Activated T-cell treated with anti-CD3 and anti-CD28 coated beads, Interleukin-2, amount 50 U/mL, for 72 hours (primary cell): ENCODE results near the gene CRADD. TPM values are rescaled to one million over a fixed set of nuclear protein-coding genes. Genes with fewer than 3 reads are reported as not detected.

ENCODE experiments used
- ATAC-seq, 2 donors: fragments of 150-1000 bp; cut with Tn5 transposase; replicated peaks in 1 of 2; 2 replicates each; pipeline ENCODE4 v1.10.0; 2021; ENCODE audit warnings: moderate library complexity in 2 of 2, mild to moderate bottlenecking in 1 of 2
- DNase-seq, 2 donors: peaks; one replicate each; pipeline ENCODE4 v3.0.0; 2021 to 2022; ENCODE audit warnings: mixed read lengths in 1 of 2
- H3K27ac Mint-ChIP-seq: one replicate; pipeline ENCODE4 v1.8.0; 2022; ENCODE audit warnings: mild to moderate bottlenecking, moderate library complexity, mixed read lengths
- H3K27me3 Mint-ChIP-seq: one replicate; pipeline ENCODE4 v1.8.0; 2022; ENCODE audit warnings: low read depth, mixed read lengths
- H3K36me3 Mint-ChIP-seq, 2 donors: one replicate each; pipeline ENCODE4 v1.8.0; 2022; ENCODE audit warnings: mixed read lengths in 2 of 2, mild to moderate bottlenecking in 1 of 2; ENCODE audit not compliant: insufficient read depth in 2 of 2
- H3K4me1 Mint-ChIP-seq: one replicate; pipeline ENCODE4 v1.8.0; 2022; ENCODE audit warnings: low read depth, mixed read lengths
- H3K4me3 Mint-ChIP-seq, 2 donors: one replicate each; pipeline ENCODE4 v1.8.0; 2022; ENCODE audit warnings: mild to moderate bottlenecking in 2 of 2, mixed read lengths in 2 of 2, moderate library complexity in 2 of 2
- H3K9me3 Mint-ChIP-seq, 2 donors: one replicate each; pipeline ENCODE4 v1.8.0; 2022; ENCODE audit warnings: mixed read lengths in 2 of 2
- total RNA-seq, 2 donors: library from RNA; stranded (reverse); gene quantifications; one replicate each; pipeline ENCODE4 v1.2.3, GENCODE V29; 2022

CRADD gene
- total RNA-seq, 2 donors from 2014 or later: 8.6 to 9.1 TPM

DNA sequence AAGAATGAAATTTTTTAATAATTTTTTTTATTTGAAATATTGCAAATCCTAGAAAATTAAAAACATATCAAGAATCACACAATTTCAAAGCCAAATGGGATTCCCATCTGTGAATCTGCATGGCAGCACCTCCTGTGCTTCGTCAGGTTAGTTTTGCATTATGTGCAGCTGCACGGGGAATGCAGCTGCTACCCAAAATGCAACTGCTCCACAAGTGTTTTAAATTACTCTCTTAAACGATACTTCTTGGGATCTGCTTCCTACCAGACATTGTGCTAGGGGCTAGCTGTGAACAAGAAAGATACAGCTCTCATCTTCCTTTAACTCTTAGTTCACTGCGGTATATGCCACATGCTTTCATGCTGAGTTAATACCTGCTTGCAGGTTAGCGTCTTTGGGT lies 154.2 kb downstream of the CRADD start:
- H3K9me3 Mint-ChIP-seq: no peaks in the 10 kb centered on the region
- no peak overlapping the region for H3K4me3 Mint-ChIP-seq
- no peak overlapping the region for H3K27ac Mint-ChIP-seq
- ATAC-seq: no peak
- H3K36me3 Mint-ChIP-seq: no peaks in the 10 kb centered on the region
- H3K27me3 Mint-ChIP-seq: no peaks in the 10 kb centered on the region
- DNase-seq: no peak
- H3K4me1 Mint-ChIP-seq: peaks cover 5% of the 10 kb centered on the region

DNA sequence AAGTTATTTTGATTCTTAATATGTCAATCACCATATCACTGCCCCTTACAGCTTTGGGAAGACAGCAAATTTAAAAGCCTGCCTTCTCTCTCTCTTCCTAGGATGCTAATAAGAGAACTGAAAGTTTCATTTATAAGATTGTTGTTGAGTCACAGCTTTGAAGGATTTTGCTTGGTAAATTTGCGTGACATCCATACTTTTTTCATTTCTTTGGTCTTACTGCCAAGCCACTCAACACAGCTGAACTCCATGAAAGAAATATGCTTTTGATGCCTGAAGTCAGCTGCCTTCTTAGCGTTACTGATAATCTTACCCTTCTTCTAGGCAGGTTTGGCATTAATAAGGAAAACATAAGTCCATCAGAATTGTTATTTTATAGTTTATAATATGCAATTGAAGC lies 155.0 kb downstream of the CRADD start:
- no peak for DNase-seq
- H3K27ac Mint-ChIP-seq: no peak overlapping the region
- no peaks in the 10 kb centered on the region for H3K9me3 Mint-ChIP-seq
- H3K4me3 Mint-ChIP-seq: no peak overlapping the region
- H3K27me3 Mint-ChIP-seq: no peaks in the 10 kb centered on the region
- no peak for ATAC-seq
- no peaks in the 10 kb centered on the region for H3K36me3 Mint-ChIP-seq
- peaks cover 5% of the 10 kb centered on the region for H3K4me1 Mint-ChIP-seq

DNA sequence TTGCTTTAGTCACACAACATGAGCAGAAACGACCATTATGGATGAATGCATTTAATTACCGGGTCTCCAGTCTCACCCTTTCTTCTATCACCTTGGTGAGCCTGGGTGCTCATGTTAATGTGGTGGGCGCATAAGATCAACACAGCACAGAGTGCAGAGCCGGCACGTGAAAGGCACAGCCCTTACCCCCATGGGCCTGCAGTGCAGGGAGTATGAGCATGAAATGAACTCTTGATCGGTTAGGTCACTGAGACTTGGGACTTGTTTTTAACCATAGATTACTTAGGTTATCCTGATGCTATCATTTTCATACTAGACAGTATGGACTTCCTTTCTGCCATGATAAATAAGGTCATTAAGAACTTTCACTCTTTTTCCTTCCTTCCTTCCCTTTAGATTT lies 156.8 kb downstream of the CRADD start:
- Mint-ChIP-seq H3K27ac (no peak overlapping the region), H3K36me3 (peaks cover under 1 to 2% of the 10 kb centered on the region in 2 donors), H3K9me3 (no peaks in the 10 kb centered on the region), H3K4me1 (no peaks in the 10 kb centered on the region), H3K4me3 (no peak overlapping the region), H3K27me3 (no peaks in the 10 kb centered on the region)
- ATAC-seq (no peak), DNase-seq (no peak)

DNA sequence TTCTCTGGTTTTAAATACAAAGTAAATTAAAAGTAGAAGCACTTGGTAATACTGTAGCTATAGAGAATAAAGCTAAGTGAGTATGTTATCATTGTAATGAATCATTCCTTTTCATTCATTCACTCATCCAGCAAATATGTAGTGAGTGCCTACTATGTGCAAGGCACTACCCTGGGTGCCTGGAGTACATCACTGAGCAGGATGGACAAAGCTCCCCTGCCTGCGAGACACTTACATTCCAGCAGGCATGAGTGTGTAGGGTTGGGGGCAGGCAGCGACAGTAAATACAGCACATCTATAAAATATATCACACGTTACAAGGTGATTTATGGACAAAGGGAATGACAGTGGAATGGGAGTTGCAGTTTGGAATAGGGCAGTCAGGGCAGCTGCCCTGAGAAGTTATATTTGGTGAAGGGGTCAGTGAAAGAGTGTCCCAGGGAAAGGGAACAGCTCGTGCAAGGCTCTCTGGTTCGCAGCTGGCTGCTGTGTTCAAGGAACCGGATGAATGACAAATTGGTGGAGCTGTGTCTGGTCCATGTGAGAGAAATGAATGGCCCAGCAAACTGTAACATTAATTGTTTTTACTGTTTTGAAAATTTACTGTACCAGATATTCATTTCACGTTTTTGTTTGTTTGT lies 159.6 kb downstream of the CRADD start:
- H3K9me3 Mint-ChIP-seq: no peaks in the 10 kb centered on the region
- H3K4me1 Mint-ChIP-seq: no peaks in the 10 kb centered on the region
- H3K36me3 Mint-ChIP-seq: peaks cover 2% of the 10 kb centered on the region in 2 donors
- ATAC-seq: no peak
- H3K4me3 Mint-ChIP-seq: no peak overlapping the region
- DNase-seq: no peak
- H3K27me3 Mint-ChIP-seq: no peaks in the 10 kb centered on the region
- no peak overlapping the region for H3K27ac Mint-ChIP-seq

DNA sequence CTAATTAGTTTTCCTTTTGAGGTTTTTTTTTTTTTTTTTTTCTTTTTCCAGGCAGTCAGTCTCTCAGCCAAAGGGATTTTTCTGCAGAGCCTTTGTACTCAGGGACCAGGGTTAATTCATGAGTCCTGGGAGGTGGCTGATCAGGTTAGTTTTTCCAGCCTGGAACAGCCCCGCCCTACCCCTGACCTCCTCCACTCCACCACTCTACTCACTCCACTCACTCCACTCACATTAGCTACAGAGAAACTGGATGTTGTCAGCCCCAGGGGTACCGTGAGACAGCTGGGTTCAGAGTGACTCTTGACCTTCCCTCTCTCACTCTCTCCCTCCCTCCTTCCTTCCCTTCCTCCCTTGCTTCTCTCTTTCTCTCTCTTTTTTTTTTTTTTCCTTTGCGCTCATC lies 161.0 kb downstream of the CRADD start:
- Mint-ChIP-seq H3K9me3 (no peaks in the 10 kb centered on the region), H3K36me3 (peaks cover 2% of the 10 kb centered on the region in 2 donors), H3K4me3 (no peak overlapping the region), H3K27me3 (no peaks in the 10 kb centered on the region), H3K4me1 (no peaks in the 10 kb centered on the region), H3K27ac (no peak overlapping the region)
- DNase-seq (no peak), ATAC-seq (no peak)

DNA sequence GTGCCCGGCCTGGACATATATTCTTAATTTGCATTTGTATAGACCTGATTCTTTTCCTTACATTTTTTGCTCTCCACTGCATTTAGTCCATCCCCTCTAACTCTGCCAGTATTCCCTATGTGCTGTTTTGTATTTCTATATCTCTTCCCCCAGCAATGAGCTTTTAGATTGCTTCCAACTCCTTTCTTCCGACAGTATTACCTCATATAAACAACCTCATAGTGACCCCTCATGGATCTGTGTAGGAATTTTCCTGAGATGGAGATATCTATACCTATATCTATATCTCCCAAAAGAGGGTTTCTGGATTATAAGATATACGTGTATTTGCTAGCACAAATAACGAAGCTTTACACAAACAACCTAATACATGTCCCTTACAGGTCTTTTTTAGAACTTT lies 161.9 kb downstream of the CRADD start:
- ATAC-seq: no peak
- peaks cover 2% of the 10 kb centered on the region in 2 donors for H3K36me3 Mint-ChIP-seq
- H3K9me3 Mint-ChIP-seq: no peaks in the 10 kb centered on the region
- H3K4me1 Mint-ChIP-seq: no peaks in the 10 kb centered on the region
- no peak overlapping the region for H3K27ac Mint-ChIP-seq
- no peak for DNase-seq
- H3K27me3 Mint-ChIP-seq: no peaks in the 10 kb centered on the region
- no peak overlapping the region for H3K4me3 Mint-ChIP-seq

DNA sequence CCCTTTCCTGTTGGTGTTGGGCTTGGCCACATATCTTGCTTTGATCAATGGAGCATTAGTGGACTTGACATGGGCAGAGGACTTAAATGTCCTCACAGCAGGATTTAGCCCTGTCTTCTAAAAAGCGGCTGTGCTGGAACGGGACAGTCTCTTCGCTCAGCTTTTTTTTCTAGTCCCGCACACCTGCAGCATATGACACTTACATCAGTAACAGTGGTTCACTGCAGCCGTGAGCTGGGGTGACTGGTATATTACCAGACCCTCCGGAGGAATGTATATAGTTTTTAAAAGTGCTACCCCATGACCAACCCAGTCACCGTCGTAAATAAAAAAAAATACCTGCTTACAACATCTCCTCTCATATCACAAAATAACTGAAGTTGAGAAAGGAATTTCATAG lies 164.5 kb downstream of the CRADD start:
- Mint-ChIP-seq H3K36me3 (peaks cover 2 to 5% of the 10 kb centered on the region in 2 donors), H3K9me3 (no peaks in the 10 kb centered on the region), H3K27ac (no peak overlapping the region), H3K4me1 (peaks cover 7% of the 10 kb centered on the region), H3K27me3 (no peaks in the 10 kb centered on the region), H3K4me3 (no peak overlapping the region)
- ATAC-seq (no peak), DNase-seq (no peak)

DNA sequence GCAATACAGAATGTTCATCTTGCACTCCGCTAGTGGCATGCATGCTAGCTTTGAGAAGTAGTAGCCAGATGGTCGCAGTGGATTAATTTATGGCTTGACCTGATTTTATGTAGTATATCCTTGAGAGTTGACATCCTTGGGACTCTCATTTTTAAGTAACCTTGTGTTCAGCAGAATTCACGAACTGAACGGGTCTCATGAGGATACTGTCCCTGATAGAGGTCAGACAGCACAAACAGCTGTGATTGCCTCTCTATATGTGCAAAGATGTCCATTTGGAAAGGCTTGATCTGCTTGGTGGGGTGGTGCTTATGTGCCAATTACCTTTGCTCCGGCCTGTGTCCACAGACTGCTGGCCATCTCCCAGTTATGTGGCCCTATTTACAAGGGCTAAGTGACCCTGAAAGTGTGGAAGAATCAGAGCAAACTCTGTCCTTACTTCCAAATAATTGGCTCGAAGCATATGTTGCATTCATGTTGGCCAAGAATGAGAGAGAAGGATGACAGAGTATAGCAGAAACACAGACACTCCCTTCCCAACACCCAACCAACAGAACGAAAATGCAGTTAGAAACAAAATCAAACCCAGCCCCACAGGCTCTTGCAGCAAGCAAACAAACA lies 167.1 kb downstream of the CRADD start:
- H3K27me3 Mint-ChIP-seq: no peaks in the 10 kb centered on the region
- peaks cover 31% of the 10 kb centered on the region for H3K4me1 Mint-ChIP-seq
- peaks cover 0 to 2% of the 10 kb centered on the region in 2 donors for H3K9me3 Mint-ChIP-seq

GRCh38 chr12:93846936-93847516 lies 169.9 kb downstream of the CRADD start:
- no peaks in the 10 kb centered on the region for H3K27me3 Mint-ChIP-seq
- H3K27ac Mint-ChIP-seq: peak overlapping the region; percentile 96
- peaks cover 0 to 2% of the 10 kb centered on the region in 2 donors for H3K9me3 Mint-ChIP-seq
- peak overlapping the region; percentile 40 to 73 for H3K4me3 Mint-ChIP-seq
- DNase-seq (no peak), ATAC-seq (peak; percentile 61 to 63)
- H3K36me3 Mint-ChIP-seq: peaks cover 9 to 10% of the 10 kb centered on the region in 2 donors
- H3K4me1 Mint-ChIP-seq: peaks cover 44% of the 10 kb centered on the region

More for the DNA sequence above, 167.1 kb downstream of the CRADD start:
- DNase-seq: no peak
- Mint-ChIP-seq H3K36me3 (peaks cover 8 to 9% of the 10 kb centered on the region in 2 donors), H3K4me3 (no peak overlapping the region), H3K27ac (no peak overlapping the region)
- ATAC-seq: no peak

GRCh38 chr12:93847517-93848474 lies 170.6 kb downstream of the CRADD start:
- H3K4me3 Mint-ChIP-seq: peak overlapping the region; percentile 40 to 73

GRCh38 chr12:93848523-93849101 lies 171.4 kb downstream of the CRADD start:
- H3K36me3 Mint-ChIP-seq: peaks cover 9 to 10% of the 10 kb centered on the region in 2 donors
- H3K4me1 Mint-ChIP-seq: peaks cover 44% of the 10 kb centered on the region
- H3K4me3 Mint-ChIP-seq: peak overlapping the region; percentile 25 to 60
- no peaks in the 10 kb centered on the region for H3K27me3 Mint-ChIP-seq
- H3K27ac Mint-ChIP-seq: peak overlapping the region; percentile 66
- no peak for ATAC-seq
- peaks cover 0 to 2% of the 10 kb centered on the region in 2 donors for H3K9me3 Mint-ChIP-seq
- DNase-seq: no peak

More at GRCh38 chr12:93847517-93848474, 170.6 kb downstream of the CRADD start:
- peaks cover 44% of the 10 kb centered on the region for H3K4me1 Mint-ChIP-seq
- no peaks in the 10 kb centered on the region for H3K27me3 Mint-ChIP-seq
- ATAC-seq: peak; percentile 67 to 70
- H3K36me3 Mint-ChIP-seq: peaks cover 9 to 10% of the 10 kb centered on the region in 2 donors
- peak overlapping the region; percentile 96 for H3K27ac Mint-ChIP-seq
- no peak for DNase-seq
- H3K9me3 Mint-ChIP-seq: peaks cover 0 to 2% of the 10 kb centered on the region in 2 donors

DNA sequence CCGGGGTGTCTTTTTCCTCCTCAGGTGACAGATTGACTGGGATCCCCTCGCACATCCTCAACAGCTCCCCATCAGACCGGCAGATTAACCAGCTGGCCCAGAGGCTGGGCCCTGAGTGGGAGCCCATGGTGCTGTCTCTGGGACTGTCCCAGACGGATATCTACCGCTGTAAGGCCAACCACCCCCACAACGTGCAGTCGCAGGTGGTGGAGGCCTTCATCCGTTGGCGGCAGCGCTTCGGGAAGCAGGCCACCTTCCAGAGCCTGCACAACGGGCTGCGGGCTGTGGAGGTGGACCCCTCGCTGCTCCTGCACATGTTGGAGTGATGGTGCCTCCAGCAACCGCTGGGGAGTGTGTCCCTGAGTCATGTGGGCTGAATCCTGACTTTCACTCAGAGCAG lies 172.8 kb downstream of the CRADD start:
- Mint-ChIP-seq H3K4me3 (no peak overlapping the region), H3K27ac (no peak overlapping the region), H3K4me1 (peaks cover 44% of the 10 kb centered on the region), H3K27me3 (no peaks in the 10 kb centered on the region), H3K36me3 (peaks cover 6 to 10% of the 10 kb centered on the region in 2 donors), H3K9me3 (peaks cover 0 to 2% of the 10 kb centered on the region in 2 donors)
- DNase-seq: no peak
- no peak for ATAC-seq
